Activated CD4-positive, alpha-beta T cell treated with anti-CD3 and anti-CD28 coated beads, Interleukin-2, amount 10 ng/mL, durations not matched to agents 7 days and 5 days (primary cell): ENCODE measurements around the gene PLEK. TPM values are rescaled to one million over a fixed set of nuclear protein-coding genes. Genes with fewer than 3 reads are reported as not detected.
"Not testable (repeated sequence)": the region's sequence is repeated elsewhere in the genome, so short reads cannot be mapped to it uniquely, and the experiment has no call there.

Experiments used
- CTCF ChIA-PET: fragments of 350-600 bp; sonication (Branson Sonifier 250); formaldehyde crosslinking; loops from one replicate; lab custom pipeline; 2021; ENCODE audit warnings: antibody characterized with exemption; lab: Charles Lee
- POLR2A ChIA-PET: fragments of 350-600 bp; sonication (Branson Sonifier 250); formaldehyde crosslinking; loops from one replicate; lab custom pipeline; 2021; ENCODE audit warnings: antibody characterized with exemption; lab: Charles Lee
- DNase-seq: peaks from one replicate; pipeline ENCODE4 v3.0.0-alpha.2; 2020
- H3K27ac Mint-ChIP-seq: one replicate; pipeline ENCODE4 v1.8.0; 2021; ENCODE audit warnings: mild to moderate bottlenecking, moderate library complexity, mixed read lengths
- H3K27me3 Mint-ChIP-seq: one replicate; pipeline ENCODE4 v1.8.0; 2021; ENCODE audit warnings: mixed read lengths
- H3K36me3 Mint-ChIP-seq: one replicate; pipeline ENCODE4 v1.8.0; 2021; ENCODE audit warnings: low read depth, mixed read lengths
- H3K4me1 Mint-ChIP-seq: one replicate; pipeline ENCODE4 v1.8.0; 2021; ENCODE audit warnings: mixed read lengths
- H3K4me3 Mint-ChIP-seq: one replicate; pipeline ENCODE4 v1.8.0; 2021; ENCODE audit warnings: mild to moderate bottlenecking, moderate library complexity, mixed read lengths
- H3K9me3 Mint-ChIP-seq: one replicate; pipeline ENCODE4 v1.8.0; 2021; ENCODE audit warnings: mixed read lengths
- total RNA-seq, 2 experiments: library from RNA; stranded (reverse); gene quantifications; one replicate each; pipeline ENCODE4 v1.2.3, GENCODE V29; 2021

PLEK gene
- total RNA-seq, 2 experiments from 2014 or later = 0.40 to 0.60 TPM

GRCh38 chr2:68340226-68341061 is 24.6 kb upstream of the PLEK start:
- no peaks in the 10 kb centered on the region for H3K4me1 Mint-ChIP-seq
- no peak overlapping the region for H3K27ac Mint-ChIP-seq
- POLR2A ChIA-PET = no interaction called here
- H3K9me3 Mint-ChIP-seq = no peaks in the 10 kb centered on the region
- CTCF ChIA-PET = no interaction called here
- DNase-seq = no peak
- no peak overlapping the region for H3K4me3 Mint-ChIP-seq
- H3K36me3 Mint-ChIP-seq = no peaks in the 10 kb centered on the region
- H3K27me3 Mint-ChIP-seq = peaks cover 48% of the 10 kb centered on the region

- no peak overlapping the region for H3K4me3 Mint-ChIP-seq
- no peak overlapping the region for H3K27ac Mint-ChIP-seq
- no peaks in the 10 kb centered on the region for H3K9me3 Mint-ChIP-seq
- peaks cover 47% of the 10 kb centered on the region for H3K27me3 Mint-ChIP-seq
- ChIA-PET CTCF (no interaction called here), POLR2A (no interaction called here)
- DNase-seq = no peak
- no peaks in the 10 kb centered on the region for H3K36me3 Mint-ChIP-seq
- no peaks in the 10 kb centered on the region for H3K4me1 Mint-ChIP-seq
Observed at GRCh38 chr2:68341062-68341329, 24.1 kb upstream of the PLEK start.

GRCh38 chr2:68341583-68341982 is 23.5 kb upstream of the PLEK start:
- H3K36me3 Mint-ChIP-seq = no peaks in the 10 kb centered on the region
- H3K9me3 Mint-ChIP-seq = no peaks in the 10 kb centered on the region
- no peaks in the 10 kb centered on the region for H3K4me1 Mint-ChIP-seq
- no peak overlapping the region for H3K27ac Mint-ChIP-seq
- ChIA-PET POLR2A (no interaction called here), CTCF (no interaction called here)
- H3K4me3 Mint-ChIP-seq = no peak overlapping the region
- peaks cover 47% of the 10 kb centered on the region for H3K27me3 Mint-ChIP-seq
- no peak for DNase-seq

GRCh38 chr2:68342470-68342869 is 22.6 kb upstream of the PLEK start:
- Mint-ChIP-seq H3K4me1 (no peaks in the 10 kb centered on the region), H3K36me3 (no peaks in the 10 kb centered on the region), H3K27ac (no peak overlapping the region), H3K27me3 (peaks cover 48% of the 10 kb centered on the region), H3K9me3 (no peaks in the 10 kb centered on the region), H3K4me3 (no peak overlapping the region)
- no peak for DNase-seq
- ChIA-PET CTCF (no interaction called here), POLR2A (no interaction called here)

GRCh38 chr2:68344031-68344430 is 21.1 kb upstream of the PLEK start:
- ChIA-PET POLR2A (no interaction called here), CTCF (interaction anchor here (0.9 kb wide), 1 partner anchor 55 kb away, joined by 3 read pairs; no protein-coding TSS in a partner anchor)
- no peak overlapping the region for H3K27ac Mint-ChIP-seq
- H3K9me3 Mint-ChIP-seq = no peaks in the 10 kb centered on the region
- H3K4me1 Mint-ChIP-seq = no peaks in the 10 kb centered on the region
- no peak for DNase-seq
- no peak overlapping the region for H3K4me3 Mint-ChIP-seq
- no peaks in the 10 kb centered on the region for H3K36me3 Mint-ChIP-seq
- H3K27me3 Mint-ChIP-seq = peaks cover 50% of the 10 kb centered on the region

GRCh38 chr2:68345129-68345875 is 19.8 kb upstream of the PLEK start:
- no peaks in the 10 kb centered on the region for H3K4me1 Mint-ChIP-seq
- CTCF ChIA-PET = no interaction called here
- no peaks in the 10 kb centered on the region for H3K36me3 Mint-ChIP-seq
- H3K27ac Mint-ChIP-seq = no peak overlapping the region
- H3K9me3 Mint-ChIP-seq = no peaks in the 10 kb centered on the region
- peaks cover 50% of the 10 kb centered on the region for H3K27me3 Mint-ChIP-seq
- no peak overlapping the region for H3K4me3 Mint-ChIP-seq
- POLR2A ChIA-PET = no interaction called here
- DNase-seq = no peak

- H3K4me3 Mint-ChIP-seq, POLR2A ChIA-PET, H3K4me1 Mint-ChIP-seq, H3K27ac Mint-ChIP-seq, H3K36me3 Mint-ChIP-seq, CTCF ChIA-PET, H3K9me3 Mint-ChIP-seq, DNase-seq: not testable (repeated sequence)
- peaks cover 36% of the 10 kb centered on the region for H3K27me3 Mint-ChIP-seq
Observed at GRCh38 chr2:68349091-68349490, 16.0 kb upstream of the PLEK start.

- ChIA-PET POLR2A (no interaction called here), CTCF (interaction anchor here (1.0 kb wide), 1 partner anchor 90 kb away, joined by 3 read pairs; no protein-coding TSS in a partner anchor)
- no peak overlapping the region for H3K4me3 Mint-ChIP-seq
Observed at GRCh38 chr2:68351997-68352396, 13.1 kb upstream of the PLEK start.

GRCh38 chr2:68352651-68353391 is 12.3 kb upstream of the PLEK start:
- Mint-ChIP-seq H3K36me3 (no peaks in the 10 kb centered on the region), H3K27ac (no peak overlapping the region), H3K4me1 (no peaks in the 10 kb centered on the region), H3K4me3 (no peak overlapping the region), H3K27me3 (peaks cover 26% of the 10 kb centered on the region), H3K9me3 (no peaks in the 10 kb centered on the region)
- POLR2A ChIA-PET = no interaction called here
- CTCF ChIA-PET = interaction anchor here (1.0 kb wide), 1 partner anchor 89 kb away, joined by 3 read pairs; no protein-coding TSS in a partner anchor
- DNase-seq = no peak

More at GRCh38 chr2:68351997-68352396, 13.1 kb upstream of the PLEK start:
- no peaks in the 10 kb centered on the region for H3K36me3 Mint-ChIP-seq
- no peak overlapping the region for H3K27ac Mint-ChIP-seq
- H3K9me3 Mint-ChIP-seq = no peaks in the 10 kb centered on the region
- H3K4me1 Mint-ChIP-seq = no peaks in the 10 kb centered on the region
- peaks cover 34% of the 10 kb centered on the region for H3K27me3 Mint-ChIP-seq
- no peak for DNase-seq

- DNase-seq = no peak
- no peaks in the 10 kb centered on the region for H3K9me3 Mint-ChIP-seq
- H3K36me3 Mint-ChIP-seq = no peaks in the 10 kb centered on the region
- CTCF ChIA-PET = interaction anchor here (0.7 to 1.9 kb wide), 2 partner anchors 85 to 107 kb away, joined by 3 to 7 read pairs; no protein-coding TSS in a partner anchor
- H3K27ac Mint-ChIP-seq = no peak overlapping the region
- H3K4me3 Mint-ChIP-seq = no peak overlapping the region
- H3K27me3 Mint-ChIP-seq = peaks cover 9% of the 10 kb centered on the region
- POLR2A ChIA-PET = interaction anchor here (0.6 kb wide), 1 partner anchor 22 kb away, joined by 4 read pairs; no protein-coding TSS in a partner anchor
- no peaks in the 10 kb centered on the region for H3K4me1 Mint-ChIP-seq
Observed at GRCh38 chr2:68356599-68357239, 8.4 kb upstream of the PLEK start.

- DNase-seq = no peak
- H3K9me3 Mint-ChIP-seq = no peaks in the 10 kb centered on the region
- POLR2A ChIA-PET = no interaction called here
- CTCF ChIA-PET = interaction anchor here (1.9 kb wide), 1 partner anchor 84 kb away, joined by 7 read pairs; no protein-coding TSS in a partner anchor
- peaks cover 10% of the 10 kb centered on the region for H3K4me1 Mint-ChIP-seq
- H3K27me3 Mint-ChIP-seq = peaks cover 7% of the 10 kb centered on the region
- no peak overlapping the region for H3K4me3 Mint-ChIP-seq
- H3K27ac Mint-ChIP-seq = no peak overlapping the region
- no peaks in the 10 kb centered on the region for H3K36me3 Mint-ChIP-seq
Observed at GRCh38 chr2:68357605-68358337, 7.3 kb upstream of the PLEK start.

- H3K27ac Mint-ChIP-seq = no peak overlapping the region
- peaks cover 5% of the 10 kb centered on the region for H3K27me3 Mint-ChIP-seq
- POLR2A ChIA-PET = no interaction called here
- no peaks in the 10 kb centered on the region for H3K9me3 Mint-ChIP-seq
- CTCF ChIA-PET = interaction anchor here (0.7 to 2.2 kb wide), 2 partner anchors 81 to 141 kb away, joined by 3 to 9 read pairs; no protein-coding TSS in a partner anchor
- DNase-seq = no peak
- H3K36me3 Mint-ChIP-seq = no peaks in the 10 kb centered on the region
- H3K4me3 Mint-ChIP-seq = no peak overlapping the region
- peaks cover 12% of the 10 kb centered on the region for H3K4me1 Mint-ChIP-seq
Observed at GRCh38 chr2:68359889-68360288, 5.2 kb upstream of the PLEK start.
